Motor neuron (in vitro differentiated cells): ENCODE measurements around the gene ARHGAP8. TPM values are rescaled to one million over a fixed set of nuclear protein-coding genes. Genes with fewer than 3 reads are reported as not detected.

Source experiments
- ATAC-seq, 8 experiments: fragments of 200-7000 bp; cut with Tn5 transposase; replicated peaks in 6 of 8; 2 replicates each; pipeline ENCODE4 v1.8.0; 2021; ENCODE audit warnings: mild to moderate bottlenecking in 8 of 8, moderate library complexity in 8 of 8
- H3K27ac ChIP-seq, 2 donors: fragments of 250-450 bp; sonication (Bioruptor Pico); 2 replicates each; pipeline ENCODE4 v1.9.0; 2021; ENCODE audit warnings: antibody characterized with exemption in 2 of 2, mild to moderate bottlenecking in 2 of 2, moderate library complexity in 1 of 2
- H3K4me1 ChIP-seq, 2 donors: fragments of 250-450 bp; sonication (Bioruptor Pico); replicated peaks in 1 of 2; 2 replicates each; pipeline ENCODE4 v1.6.1; 2021; ENCODE audit warnings: antibody characterized with exemption in 2 of 2, mild to moderate bottlenecking in 2 of 2, moderate library complexity in 1 of 2
- H3K4me3 ChIP-seq, 5 donors: fragments of 250-450 bp; sonication (Bioruptor Pico); 2 replicates each; pipeline ENCODE4 v1.9.0; 2021; ENCODE audit warnings: antibody characterized with exemption in 5 of 5, mild to moderate bottlenecking in 5 of 5, moderate library complexity in 4 of 5
- WGBS, 10 experiments: fragments of 450-650 bp; shearing (Covaris generic); methylation state at CpG; one replicate each; pipeline ENCODE4 v1.0.0; 2022; 5-methylcytosine and 5-hydroxymethylcytosine counted together
- in situ Hi-C, 9 experiments: fragments of 400-800 bp; cut with MboI; loops; one replicate each; pipeline ENCODE4 v1.15.0; 2021; ENCODE audit warnings: low sequenced_read_pairs in 9 of 9, low pct_unique_long_range_greater_than_20kb in 2 of 9; ENCODE audit not compliant: unreplicated experiment in 9 of 9
- total RNA-seq, 8 experiments: library from RNA; unstranded; fragments of 300-600 nt; gene quantifications; 2 replicates each; pipeline versions ENCODE4 v1.2.3 to v1.2.4, GENCODE V29; 2022

ARHGAP8 gene
- total RNA-seq, 8 experiments from 2014 or later, result 0.25 to 3.6 (median 1.5) TPM; not detected in 1

DNA sequence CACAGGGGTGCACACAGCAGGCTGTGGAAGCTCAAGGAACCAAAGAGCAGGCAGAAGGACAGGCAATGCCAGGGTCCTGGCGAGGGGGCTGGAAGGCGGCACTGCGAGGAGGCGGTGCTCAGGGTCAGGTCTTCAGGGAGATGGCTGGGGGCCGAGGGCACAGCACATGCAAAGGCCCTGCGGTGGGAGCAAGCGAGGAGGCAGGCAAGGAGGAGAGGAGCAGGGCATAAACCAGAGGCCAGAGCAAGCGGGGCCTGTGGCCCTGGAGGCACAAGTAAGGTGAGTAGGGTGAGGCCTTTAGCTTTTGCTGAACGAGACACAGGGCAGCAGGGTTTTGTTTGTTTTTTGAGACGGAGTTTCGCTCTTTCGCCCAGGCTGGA lies 126.9 kb downstream of the ARHGAP8 start:
- Histone ChIP-seq H3K4me3 (no peak overlapping the region), H3K27ac (no peak overlapping the region), H3K4me1 (no peaks in the 10 kb centered on the region)
- WGBS, 10 experiments, result 20 to 85% (median 60%) methylated on average over 1 to 6 of the region's 12 CpGs; no CpG with 5 or more reads in 7 of the 10 experiments
- ATAC-seq, result no peak
- in situ Hi-C loops, result no loop called here

DNA sequence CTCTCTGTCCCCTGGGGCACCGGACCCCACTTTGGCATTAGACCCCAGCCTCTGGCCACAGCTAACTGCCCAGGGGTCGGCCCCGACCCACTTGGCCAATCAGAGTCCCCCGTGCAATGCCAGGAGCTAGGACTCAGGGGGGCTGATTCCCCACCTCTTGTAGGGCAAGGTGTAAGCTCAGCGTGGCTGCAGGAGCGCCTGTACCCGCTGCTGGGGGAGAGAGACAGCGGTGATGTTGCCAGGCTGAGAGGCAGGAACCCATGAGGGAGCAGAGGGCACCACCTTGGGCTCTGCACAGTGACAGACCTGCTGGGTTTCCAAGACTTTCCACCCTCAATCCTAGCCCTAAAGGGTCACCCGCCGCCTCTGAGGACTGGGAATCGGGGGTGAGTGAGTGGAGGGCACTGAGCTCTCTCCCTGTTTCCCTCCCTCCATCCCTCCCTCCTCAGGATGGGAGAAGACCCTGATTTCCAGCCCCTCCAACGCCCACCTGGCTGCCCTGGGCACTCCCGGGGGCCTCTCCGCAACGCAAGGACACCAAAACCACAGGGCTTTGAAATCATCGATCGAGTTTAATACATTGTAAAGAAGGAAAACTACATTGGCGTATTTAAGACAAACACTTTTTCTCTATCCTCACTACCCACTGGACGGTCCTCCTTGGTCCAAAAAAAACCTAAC lies 128.4 kb downstream of the ARHGAP8 start:
- no peak overlapping the region for H3K4me3 ChIP-seq
- in situ Hi-C loops, result no loop called here
- 17 to 100% (median 93%) methylated on average over 1 to 5 of the region's 19 CpGs; no CpG with 5 or more reads in 4 of the 10 experiments for WGBS, 10 experiments
- no peak for ATAC-seq
- H3K4me1 ChIP-seq, result no peaks in the 10 kb centered on the region
- no peak overlapping the region for H3K27ac ChIP-seq

DNA sequence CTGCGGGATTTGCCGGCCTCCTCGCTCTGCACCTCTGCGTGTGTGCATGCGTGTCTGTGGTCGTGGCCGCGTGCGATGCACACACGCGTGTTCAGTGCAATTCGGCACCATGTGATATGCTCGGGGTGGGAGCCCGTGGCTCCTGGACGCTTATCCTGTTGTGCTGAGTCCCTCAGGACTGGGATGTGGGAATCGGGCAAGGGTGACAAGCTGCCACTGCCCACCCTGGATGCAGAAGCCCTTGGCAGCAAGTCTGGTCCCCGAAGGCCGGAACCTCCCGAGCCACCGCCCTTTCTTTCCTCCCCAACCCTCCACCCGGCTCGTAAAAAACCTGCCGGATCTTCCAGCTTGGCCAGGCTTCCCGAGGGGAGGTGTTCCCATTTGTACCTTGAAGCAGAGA lies 129.2 kb downstream of the ARHGAP8 start:
- ATAC-seq, result no peak
- Histone ChIP-seq H3K4me3 (no peak overlapping the region), H3K4me1 (no peaks in the 10 kb centered on the region), H3K27ac (no peak overlapping the region)
- WGBS, 10 experiments, result 73 to 100% (median 80%) methylated on average over 1 to 14 of the region's 24 CpGs; no CpG with 5 or more reads in 5 of the 10 experiments
- in situ Hi-C loops, result no loop called here

DNA sequence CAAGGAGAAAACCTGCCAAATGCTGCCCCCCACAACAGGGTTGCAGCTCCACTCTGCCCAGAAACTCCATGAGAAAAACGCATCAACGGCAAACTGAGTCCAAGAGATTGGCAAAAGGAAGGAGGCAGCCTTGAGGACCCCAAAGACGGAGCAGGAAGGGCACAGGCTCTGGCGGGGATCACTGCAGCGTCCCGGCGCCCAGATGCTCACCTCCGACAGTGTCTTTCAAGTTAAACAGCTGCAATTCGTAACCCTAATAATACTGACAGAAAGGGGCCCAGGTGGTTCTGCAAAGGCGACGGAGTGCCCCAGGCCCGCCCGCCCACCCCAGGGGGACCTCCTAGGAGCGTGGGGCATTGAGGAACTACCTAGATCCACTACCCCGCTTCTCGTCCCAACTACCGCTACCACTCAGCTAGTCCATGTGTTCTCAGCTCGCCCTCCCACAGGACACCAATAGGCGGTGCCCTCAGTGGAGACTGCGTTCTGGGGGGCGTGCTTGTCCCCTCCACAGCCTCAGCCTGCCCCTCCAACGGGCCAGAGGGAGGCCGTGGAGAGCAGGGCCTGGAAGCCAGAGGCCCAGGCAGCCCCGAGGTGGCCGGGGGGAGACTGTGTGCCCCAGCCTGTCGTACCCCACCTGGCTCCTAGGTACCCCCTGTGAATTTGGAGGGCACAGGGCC lies 130.0 kb downstream of the ARHGAP8 start:
- no peak for ATAC-seq
- Histone ChIP-seq H3K4me3 (no peak overlapping the region), H3K27ac (no peak overlapping the region), H3K4me1 (no peaks in the 10 kb centered on the region)
- WGBS, 10 experiments, result 0 to 95% (median 54%) methylated on average over 1 to 11 of the region's 26 CpGs; no CpG with 5 or more reads in 6 of the 10 experiments
- in situ Hi-C loops, result no loop called here

DNA sequence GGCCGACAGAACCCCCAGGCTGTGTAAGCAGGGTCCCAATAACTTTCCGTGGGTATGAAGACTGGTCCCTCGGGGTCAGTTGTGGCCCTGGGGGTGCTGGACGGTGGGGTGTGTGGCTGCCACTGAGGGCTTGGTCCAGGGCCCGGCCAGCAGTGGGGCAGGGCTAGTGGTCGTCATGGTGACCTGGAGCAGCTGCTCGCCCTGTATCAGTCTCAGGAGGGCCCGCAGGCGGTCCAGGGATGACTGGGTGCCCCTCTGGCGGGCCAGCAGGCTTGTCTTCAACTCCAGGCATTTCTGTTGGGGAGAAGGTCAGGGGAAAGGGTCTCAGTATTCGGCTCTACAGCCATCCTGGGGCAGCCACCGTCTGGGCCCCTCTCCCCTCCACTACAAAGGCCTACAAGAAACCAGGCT lies 130.6 kb downstream of the ARHGAP8 start:
- in situ Hi-C loops, result no loop called here

DNA sequence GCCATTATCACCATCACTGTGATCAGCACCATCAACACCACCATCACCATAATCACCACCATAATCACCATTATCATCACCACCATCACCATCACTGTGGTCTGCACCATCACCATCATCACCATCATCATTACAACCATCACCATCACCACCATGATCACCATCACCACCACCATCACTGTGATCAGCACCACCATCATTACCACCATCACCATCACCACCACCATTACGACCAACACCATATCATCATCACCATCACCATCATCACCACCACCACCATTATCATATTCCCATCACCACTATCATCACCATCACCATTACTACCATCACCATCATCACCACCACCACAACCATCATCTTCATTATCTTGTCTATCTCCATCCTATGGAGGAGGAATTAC lies 132.2 kb downstream of the ARHGAP8 start:
- ATAC-seq, result no peak
- in situ Hi-C loops, result no loop called here

More for the DNA sequence above, 130.6 kb downstream of the ARHGAP8 start:
- Histone ChIP-seq H3K27ac (no peak overlapping the region), H3K4me3 (no peak overlapping the region), H3K4me1 (peaks cover 0 to under 1% of the 10 kb centered on the region in 2 donors)
- 21 to 92% (median 86%) methylated on average over 1 to 9 of the region's 12 CpGs; no CpG with 5 or more reads in 6 of the 10 experiments for WGBS, 10 experiments
- peak in 1 of 8 experiments; percentile 47 for ATAC-seq

DNA sequence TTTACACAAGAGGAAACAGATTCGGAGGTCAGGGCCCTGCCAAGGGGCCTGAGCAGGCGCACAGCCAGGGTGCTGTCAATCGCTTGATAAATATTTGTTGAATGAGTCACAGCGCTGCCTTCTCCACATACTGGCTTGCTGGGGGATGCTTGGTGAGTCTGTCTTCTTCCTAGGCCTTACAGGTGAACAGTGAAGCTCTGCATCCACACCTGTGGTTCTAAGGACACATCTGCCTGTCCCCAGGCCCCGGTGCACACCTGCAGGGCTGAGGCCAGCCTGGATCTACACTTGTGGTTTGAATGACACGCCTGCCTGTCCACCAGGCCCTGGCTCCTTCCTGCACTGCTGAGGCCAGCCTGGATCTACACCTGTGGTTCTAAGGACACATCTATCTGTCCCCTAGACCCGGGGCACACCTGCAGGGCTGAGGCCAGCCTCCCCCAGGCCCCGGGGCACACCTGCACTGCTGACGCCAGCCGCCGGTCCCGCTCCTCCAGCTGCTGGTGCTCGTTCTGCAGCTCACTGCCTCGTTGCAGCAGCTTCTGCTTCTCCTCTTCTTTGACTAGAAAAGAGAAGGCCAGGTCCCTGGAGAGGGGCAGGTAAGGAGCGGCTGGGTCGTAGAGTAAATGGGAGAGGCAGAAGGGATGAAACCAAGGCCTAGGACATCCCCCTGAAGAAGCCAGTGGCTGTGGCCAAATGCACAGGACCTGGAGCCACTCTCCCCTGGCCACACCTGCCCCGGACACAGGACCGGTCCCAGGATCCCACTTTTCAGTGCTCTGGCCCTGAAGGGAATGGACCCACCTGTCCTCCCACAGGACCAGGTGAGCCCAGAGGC lies 132.8 kb downstream of the ARHGAP8 start:
- 0 to 100% (median 85%) methylated on average over 1 to 7 of the region's 18 CpGs; no CpG with 5 or more reads in 2 of the 10 experiments for WGBS, 10 experiments
- in situ Hi-C loops, result no loop called here
- ATAC-seq, result no peak
- H3K4me3 ChIP-seq, result no peak overlapping the region
- peaks cover 6 to 13% of the 10 kb centered on the region in 2 donors for H3K4me1 ChIP-seq
- no peak overlapping the region for H3K27ac ChIP-seq

More for the DNA sequence above, 132.2 kb downstream of the ARHGAP8 start:
- no peak overlapping the region for H3K4me3 ChIP-seq
- no peak overlapping the region for H3K27ac ChIP-seq
- H3K4me1 ChIP-seq, result peaks cover 6 to 12% of the 10 kb centered on the region in 2 donors
- 0 to 100% (median 80%) methylated on average over 1 of the region's 1 CpG; no CpG with 5 or more reads in 5 of the 10 experiments for WGBS, 10 experiments

DNA sequence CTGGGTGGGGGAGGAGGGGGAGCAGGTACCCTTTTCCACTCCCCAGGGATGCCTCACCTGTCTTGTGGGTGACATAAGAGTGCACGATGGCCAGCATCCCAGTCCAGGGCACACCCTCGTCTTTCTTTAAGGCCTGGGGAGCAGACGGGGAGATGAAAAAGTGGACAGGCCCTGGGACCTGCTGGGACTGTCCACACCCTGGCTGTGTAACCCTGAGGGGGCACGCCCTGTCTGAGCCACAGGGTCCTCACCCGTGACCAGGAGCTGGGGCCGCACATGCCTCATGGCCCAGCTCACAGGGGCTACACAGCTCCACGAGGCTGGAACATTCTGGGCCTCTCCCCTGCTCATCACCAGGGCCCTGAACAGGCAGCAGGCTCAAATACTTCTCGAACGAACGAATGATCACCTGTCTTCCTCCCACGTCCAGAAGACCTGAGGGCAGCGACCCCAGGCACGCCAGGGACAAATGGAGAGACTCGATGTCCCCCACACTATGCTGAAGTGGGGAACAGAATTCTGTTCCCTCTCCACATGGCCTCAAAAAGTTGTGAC lies 133.5 kb downstream of the ARHGAP8 start:
- WGBS, 10 experiments, result 28 to 97% (median 81%) methylated on average over 3 to 11 of the region's 14 CpGs; no CpG with 5 or more reads in 2 of the 10 experiments
- in situ Hi-C loops, result no loop called here
- peaks cover 6 to 13% of the 10 kb centered on the region in 2 donors for H3K4me1 ChIP-seq
- H3K27ac ChIP-seq, result no peak overlapping the region
- no peak overlapping the region for H3K4me3 ChIP-seq
- ATAC-seq, result no peak

DNA sequence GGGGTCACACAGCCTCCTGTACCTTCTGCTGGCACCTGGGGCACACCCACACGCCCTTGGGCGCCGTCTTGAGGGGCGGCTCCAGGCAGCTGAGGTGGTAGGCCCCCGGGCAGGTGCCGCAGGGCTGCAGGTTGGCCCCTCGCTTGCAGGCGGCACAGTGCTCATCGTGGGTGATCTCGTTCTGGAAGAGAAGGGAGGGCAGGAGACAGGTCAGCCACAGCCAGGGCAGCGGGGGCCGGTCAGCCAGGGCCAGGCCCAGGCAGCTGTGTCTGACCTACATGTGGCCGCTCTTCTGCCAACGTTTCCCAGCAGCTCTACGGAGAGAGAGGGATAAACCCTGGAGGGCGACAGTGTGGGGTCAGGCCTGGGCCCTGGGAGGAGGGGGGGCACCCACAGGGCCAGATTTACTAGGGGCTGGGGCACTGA lies 135.6 kb downstream of the ARHGAP8 start:
- in situ Hi-C loops, result no loop called here
- H3K27ac ChIP-seq, result no peak overlapping the region
- peaks cover 6 to 13% of the 10 kb centered on the region in 2 donors for H3K4me1 ChIP-seq
- no peak overlapping the region for H3K4me3 ChIP-seq
- WGBS, 10 experiments, result 33 to 100% (median 87%) methylated on average over 3 to 6 of the region's 16 CpGs; no CpG with 5 or more reads in 7 of the 10 experiments
- ATAC-seq, result no peak

DNA sequence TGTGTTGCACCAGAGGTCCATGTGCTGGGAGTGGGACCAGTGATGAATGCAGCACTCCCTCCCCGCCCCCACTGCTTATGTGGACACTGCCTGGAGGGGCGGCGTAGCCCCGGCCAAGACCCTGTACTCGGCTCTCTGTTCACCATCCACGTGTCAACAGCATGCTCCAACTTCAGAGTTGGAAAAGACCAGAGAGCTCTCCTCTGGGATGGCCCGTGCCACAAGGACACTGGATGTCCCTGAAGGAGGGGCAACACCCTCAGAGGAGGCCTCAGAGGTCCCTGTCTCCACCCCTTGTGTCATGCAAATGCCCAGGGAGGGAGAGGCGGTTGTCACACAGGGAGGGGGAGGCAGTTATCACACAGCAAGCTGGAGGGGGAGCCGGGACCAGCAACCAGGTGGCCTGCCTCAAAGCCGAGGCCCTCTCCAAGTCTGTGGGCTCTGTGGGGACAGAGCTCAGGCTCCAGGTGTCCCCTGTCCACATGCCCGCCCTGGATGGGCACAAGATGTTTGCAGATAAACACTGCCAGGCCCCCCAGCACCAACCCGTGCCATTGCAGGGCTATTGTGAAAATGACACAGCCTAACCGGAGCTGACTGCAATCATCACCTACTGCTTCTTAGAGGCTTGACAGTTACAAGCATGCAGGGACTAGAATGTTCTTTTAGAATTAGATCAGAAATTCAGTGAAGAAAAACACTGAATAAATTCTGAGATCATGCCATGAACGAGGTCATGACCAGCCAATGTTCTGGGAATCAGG lies 136.3 kb downstream of the ARHGAP8 start:
- 16 to 57% (median 18%) methylated on average over 1 to 3 of the region's 14 CpGs; no CpG with 5 or more reads in 6 of the 10 experiments for WGBS, 10 experiments
- H3K27ac ChIP-seq, result no peak overlapping the region
- peaks cover 6 to 13% of the 10 kb centered on the region in 2 donors for H3K4me1 ChIP-seq
- peak in 7 of 8 experiments; percentile 38 to 93 (median 66) for ATAC-seq
- H3K4me3 ChIP-seq, result no peak overlapping the region
- in situ Hi-C loops, result no loop called here

DNA sequence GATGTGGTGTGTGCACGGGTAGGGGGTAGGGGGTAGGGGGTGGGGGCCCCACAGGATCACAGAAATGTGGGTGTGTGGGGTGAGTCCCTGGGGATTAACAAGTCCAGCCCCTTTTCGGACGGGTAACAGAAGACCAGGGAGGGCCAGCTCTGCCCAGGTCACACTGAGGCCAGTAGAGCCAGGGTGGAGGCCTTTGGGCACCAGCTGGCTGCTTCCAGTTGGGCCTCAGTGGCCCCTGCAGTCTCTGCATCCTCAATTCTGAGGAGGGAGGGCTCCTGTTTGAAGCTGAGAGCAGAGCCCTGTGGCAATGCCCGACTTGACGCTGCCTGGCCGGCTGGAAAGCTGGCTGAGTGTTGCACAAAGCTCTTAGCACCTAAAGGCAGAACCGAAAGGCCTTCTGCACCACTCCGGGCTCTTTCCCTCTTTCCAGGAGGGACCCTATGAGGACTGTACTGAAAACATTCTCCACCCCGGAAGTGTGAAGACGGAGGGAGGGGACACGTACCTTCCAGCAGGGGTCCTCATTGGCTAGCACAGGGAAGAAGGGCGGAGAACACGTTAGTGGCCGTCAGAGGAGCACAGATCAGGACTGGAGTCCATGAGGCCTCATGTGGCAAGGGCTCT lies 137.0 kb downstream of the ARHGAP8 start:
- peak; percentile 8 to 83 (median 47) for ATAC-seq
- peaks cover 6 to 13% of the 10 kb centered on the region in 2 donors for H3K4me1 ChIP-seq
- WGBS, 10 experiments, result 0 to 85% (median 58%) methylated on average over 1 to 7 of the region's 14 CpGs; no CpG with 5 or more reads in 4 of the 10 experiments
- H3K4me3 ChIP-seq, result no peak overlapping the region
- in situ Hi-C loops, result no loop called here
- peak overlapping the region in 1 of 2 donors; percentile 18 for H3K27ac ChIP-seq
